Stimulated activated CD4-positive, alpha-beta T cell treated with anti-CD3 and anti-CD28 coated beads, TNF-alpha, amount 100 ng/mL, for 48 hours (primary cell): ENCODE results near the gene FYN.

Experiments
- DNase-seq, 3 donors: peaks; one replicate each; pipeline ENCODE4 v3.0.0-alpha.2; 2020; ENCODE audit warnings: low read depth in 3 of 3

Gene FYN

DNA sequence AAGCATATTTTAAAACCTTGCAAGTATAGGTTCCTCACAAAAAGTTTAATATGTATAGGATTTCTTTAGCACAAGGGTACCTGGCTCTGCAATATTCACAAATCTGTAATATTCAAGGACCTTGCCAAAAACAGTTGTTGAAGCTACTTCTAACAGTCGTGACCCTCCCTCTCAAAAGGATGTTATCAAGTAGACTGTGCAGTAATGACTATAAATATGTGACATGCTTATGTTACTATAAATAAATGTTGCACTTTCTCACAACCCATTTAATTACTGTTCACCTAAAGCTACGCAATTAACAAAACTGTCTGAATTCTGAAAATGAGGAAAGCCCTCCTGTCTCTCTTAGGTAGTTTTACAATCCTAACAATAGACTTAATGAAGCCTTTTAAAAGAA, 41.8 kb downstream of the FYN start:
- no peak for DNase-seq

GRCh38 chr6:111829998-111830397, 43.3 kb downstream of the FYN start:
- DNase-seq, result no peak

GRCh38 chr6:111829581-111829980, 43.7 kb downstream of the FYN start:
- no peak for DNase-seq

DNA sequence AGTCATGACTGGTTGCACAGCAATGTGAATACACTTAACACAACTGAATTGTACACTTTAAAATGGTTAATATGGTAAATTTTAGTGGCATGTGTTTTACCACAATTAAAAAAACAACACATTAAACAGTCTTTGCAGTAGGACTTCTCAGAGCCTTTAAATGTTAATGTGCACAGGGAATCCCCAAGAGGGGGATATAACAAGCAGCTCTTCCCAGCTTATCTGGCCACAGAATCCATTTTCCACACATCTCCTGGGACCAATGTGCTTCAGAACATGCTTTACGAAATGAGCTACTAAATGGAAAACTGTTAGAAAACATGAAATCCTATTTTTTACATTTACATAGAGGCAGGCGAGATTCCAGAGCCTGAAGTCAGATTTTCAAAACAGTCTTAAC, 44.4 kb downstream of the FYN start:
- no peak for DNase-seq

DNA sequence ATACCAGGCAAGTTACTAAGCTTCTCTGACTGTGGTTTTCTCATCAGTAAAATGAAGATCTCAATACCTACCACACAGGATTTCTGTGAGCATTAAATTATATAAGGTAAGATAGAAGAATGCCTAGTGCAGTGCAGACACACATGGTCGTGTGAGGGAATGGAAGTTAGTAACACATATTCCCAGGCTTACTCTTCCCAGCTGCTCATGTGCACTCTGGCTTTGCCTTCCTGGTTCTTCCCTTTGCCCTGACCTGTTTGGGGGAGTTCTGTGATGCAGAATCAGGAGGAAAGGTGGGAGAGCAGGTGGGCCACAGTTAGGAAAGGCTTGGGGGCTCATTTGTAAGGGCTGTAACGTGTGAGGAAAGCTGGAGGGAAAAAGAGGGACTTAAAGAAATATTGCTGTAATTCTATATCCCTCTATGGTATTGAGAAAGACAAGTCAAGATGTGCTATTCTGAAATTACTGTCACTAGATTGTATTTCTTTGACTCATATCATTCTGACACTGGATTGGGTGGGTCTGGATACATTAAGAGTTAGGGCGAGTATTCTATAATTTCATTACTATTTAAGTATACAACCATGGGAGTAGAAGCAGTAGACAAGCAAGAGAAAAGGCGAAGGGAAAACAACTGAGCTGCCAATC, 47.7 kb downstream of the FYN start:
- no peak for DNase-seq

DNA sequence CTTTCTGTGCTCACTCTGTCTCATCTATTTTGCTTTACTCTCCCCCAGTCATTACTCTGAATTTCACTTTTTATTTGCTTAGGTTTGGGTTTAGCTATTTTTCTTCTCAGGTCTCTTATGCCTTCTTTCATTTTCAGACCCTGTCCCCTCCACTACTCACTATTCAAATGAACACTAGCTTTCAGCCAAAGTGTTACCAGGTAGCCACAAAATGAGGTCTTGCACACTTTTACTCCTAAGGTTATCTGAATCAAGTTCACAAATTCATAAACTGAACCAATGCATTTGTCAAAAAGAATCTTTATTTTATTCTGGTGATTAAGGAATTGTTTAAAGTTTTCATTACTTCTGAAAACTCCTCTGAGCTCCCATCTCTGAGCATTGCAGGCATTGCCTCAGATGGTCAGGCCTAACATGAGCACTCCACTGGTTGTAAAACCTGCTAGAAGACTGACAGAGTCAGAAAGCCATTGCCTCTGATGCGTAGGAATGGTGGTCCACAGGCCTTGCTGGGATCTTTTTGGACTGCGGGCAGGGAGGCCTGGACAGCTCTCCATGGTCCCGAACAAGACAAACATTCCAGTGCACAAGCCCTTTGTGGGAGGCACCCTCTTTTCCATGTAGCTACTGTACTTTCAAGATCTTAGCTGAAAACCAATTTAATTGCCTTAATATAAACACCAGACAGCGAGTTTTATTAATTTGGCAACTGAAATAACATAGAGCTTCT, 48.5 kb downstream of the FYN start:
- no peak for DNase-seq

DNA sequence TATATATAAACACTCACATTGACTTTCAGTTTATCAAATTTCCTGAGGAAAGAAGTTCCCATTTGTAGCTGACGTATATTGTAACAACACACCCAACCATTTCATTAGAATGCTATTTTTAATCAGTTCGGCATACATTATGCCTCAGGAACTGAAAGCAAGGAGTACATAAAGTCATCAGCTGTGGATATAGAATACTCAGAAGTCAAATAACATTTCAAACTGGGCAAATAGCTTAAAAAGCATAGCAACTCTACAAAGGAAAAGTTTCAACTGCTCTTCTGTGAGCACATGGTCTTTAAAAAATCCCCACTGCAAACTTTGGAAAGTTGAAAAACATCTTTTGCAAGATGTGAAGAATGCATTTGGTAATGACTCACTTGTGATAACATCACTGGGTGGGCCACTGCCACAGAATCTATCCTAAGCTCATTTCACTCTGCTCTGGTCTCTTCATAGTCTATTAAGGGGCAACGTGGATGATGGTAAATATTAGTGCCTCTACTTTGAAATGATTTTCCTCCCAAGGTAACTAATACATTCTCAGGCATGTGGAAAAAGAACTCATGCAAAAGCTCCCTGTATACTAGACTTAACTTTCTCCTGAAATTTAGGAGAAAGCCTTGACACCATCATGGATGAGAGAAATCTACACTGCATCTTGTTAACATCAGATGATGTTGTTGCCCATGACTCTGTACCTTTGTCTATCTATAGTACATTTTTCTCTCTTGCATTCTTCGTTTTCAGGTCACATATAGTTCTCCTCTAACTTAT, 49.2 kb downstream of the FYN start:
- DNase-seq, result no peak

- DNase-seq, result no peak
These were observed 50.2 kb downstream of the FYN start for GRCh38 chr6:111823012-111823411.

DNA sequence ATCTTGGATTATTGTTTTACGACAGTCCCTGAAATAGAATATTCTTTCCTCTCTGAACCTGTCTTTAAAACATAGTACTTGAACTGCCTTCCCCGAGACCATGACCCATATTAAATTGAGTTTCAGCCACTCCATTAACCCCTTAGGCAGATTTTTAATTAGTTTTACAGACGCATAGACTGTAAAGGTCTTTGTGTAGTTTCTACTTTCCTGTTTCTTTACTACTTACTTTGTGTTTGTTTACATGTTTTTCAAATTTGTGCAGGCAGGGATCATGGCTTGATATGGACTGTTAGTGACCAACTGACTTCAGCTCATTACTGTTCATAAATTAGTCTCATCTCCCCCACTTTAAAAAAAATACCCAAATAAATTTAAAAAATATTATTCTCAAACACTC, 53.8 kb downstream of the FYN start:
- DNase-seq, result no peak

GRCh38 chr6:111818539-111819226, 54.6 kb downstream of the FYN start:
- DNase-seq, result no peak

- no peak for DNase-seq
These were observed 55.7 kb downstream of the FYN start for GRCh38 chr6:111817451-111818120.

GRCh38 chr6:111813677-111814310, 59.5 kb downstream of the FYN start:
- DNase-seq, result no peak

GRCh38 chr6:111813237-111813636, 60.0 kb downstream of the FYN start:
- DNase-seq, result no peak

DNA sequence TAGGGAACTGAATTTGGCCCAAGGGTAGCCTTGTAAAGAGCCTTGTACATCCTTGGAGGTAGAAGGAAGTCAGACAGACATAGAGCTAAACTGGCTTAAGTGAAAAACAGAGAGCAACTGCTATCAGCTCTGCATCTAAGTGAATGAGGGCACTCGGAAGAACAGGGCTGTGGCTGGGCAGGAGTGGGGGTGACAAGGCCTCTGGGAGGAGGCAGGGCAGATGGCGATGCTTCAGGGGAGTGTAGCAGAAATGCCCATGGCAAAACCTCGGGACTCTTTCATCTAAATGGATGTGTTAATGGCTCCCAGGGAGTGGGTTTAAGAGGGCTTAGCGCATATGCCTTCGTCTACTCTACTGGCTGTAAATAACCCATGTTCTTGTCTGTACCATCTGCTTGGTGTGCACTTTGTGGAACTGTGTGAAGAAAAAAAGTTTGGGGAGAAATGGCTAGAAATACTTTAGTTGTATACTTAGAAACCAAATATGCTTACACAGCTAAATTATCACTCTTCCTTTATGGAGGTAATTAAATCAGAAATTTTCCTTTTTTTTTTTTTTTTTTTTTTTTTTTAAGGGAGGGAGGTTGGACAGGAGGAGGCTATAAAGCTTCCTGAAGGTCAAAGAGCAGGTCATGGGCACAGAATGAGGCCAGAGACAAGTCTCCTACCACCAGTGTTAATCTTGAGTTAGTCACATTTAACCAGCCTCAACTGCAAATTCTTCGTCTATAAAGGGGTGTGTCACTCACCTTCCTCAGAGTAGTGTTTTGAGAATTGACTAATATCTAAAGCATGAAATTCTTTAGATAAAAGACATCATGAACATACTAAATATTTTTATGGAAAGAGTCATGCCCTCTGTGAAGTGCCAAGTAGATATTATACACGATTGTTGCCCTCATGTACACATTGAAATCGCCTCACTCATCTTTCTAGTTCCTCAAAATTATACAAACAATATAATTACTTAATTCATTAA, 60.9 kb downstream of the FYN start:
- no peak for DNase-seq

GRCh38 chr6:111810294-111811131, 62.7 kb downstream of the FYN start:
- DNase-seq, result no peak

DNA sequence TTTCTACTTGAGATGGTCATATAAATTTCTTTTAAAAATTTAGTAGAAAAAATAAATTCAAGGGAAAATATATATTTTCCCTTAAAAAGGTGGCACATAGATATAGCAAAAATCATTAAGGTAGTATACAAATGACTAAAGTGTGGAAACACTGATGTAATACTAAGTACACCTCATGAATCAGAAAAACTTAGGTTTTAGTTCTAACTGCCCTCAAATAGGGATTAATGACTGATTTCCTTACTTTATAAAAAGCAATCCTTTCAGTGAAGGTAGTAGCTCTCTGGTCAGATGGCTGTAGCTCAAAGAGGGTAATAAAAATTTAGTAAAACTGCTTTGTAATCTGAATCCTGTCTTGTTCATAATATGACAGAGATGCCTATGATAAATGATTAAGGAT, 63.5 kb downstream of the FYN start:
- DNase-seq, result no peak

DNA sequence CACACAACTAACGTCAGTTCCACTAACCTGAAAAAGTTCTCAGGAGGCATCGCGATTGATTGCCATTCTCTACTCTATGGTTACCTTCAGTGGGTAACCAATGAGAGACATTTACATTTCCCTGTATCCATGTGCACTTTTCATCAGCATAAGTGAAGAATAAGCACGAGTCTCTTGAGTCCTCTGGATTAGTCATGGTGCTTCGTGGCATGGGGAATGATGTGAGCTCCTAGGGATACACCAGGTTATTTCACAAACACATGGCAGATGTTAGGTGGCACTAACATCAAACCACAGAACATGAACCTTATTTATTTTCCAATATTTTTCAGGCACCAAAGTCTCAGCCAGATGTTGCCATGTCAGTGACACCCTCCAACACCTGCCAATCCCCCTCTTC, 64.0 kb downstream of the FYN start:
- DNase-seq, result no peak

DNA sequence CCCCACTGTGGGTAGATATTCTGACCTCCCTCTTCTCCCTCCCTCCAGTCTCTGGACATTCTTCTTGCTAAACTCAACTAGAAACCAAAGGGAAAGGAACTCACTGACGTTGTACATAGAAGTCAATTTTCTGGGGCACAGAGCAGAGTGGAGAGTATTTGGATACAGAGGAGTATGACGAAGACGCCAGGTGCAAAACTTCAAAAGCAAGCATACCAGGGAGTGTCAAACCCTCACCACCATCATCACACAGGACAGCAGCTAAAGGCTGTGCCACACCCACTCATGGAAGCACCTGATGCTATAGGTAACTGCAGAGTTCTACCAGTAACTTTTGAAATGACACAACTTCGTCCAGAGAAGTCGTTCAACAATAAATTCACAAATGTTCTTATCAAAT, 64.8 kb downstream of the FYN start:
- no peak for DNase-seq
